Osteocyte (in vitro differentiated cells): Measurements from ENCODE around the gene LDB1. TPM values are rescaled to one million over a fixed set of nuclear protein-coding genes. Genes with fewer than 3 reads are reported as not detected.
A peak's percentile ranks its signal among the peaks of the same experiment; 100 is the strongest.

Experiments
- DNase-seq: peaks from one replicate; pipeline ENCODE4 v3.0.0; 2021; ENCODE audit warnings: mixed read lengths; ENCODE audit not compliant: unreplicated experiment; ENCODE audit errors: extremely low spot score
- H3K27ac Mint-ChIP-seq: one replicate; pipeline ENCODE4 v1.8.0; 2021; ENCODE audit warnings: mild to moderate bottlenecking, mixed read lengths; ENCODE audit not compliant: unreplicated experiment
- H3K27me3 Mint-ChIP-seq: one replicate; pipeline ENCODE4 v1.8.0; 2021; ENCODE audit warnings: mixed read lengths; ENCODE audit not compliant: unreplicated experiment
- H3K36me3 Mint-ChIP-seq: one replicate; pipeline ENCODE4 v1.8.0; 2021; ENCODE audit warnings: mixed read lengths; ENCODE audit not compliant: unreplicated experiment
- H3K4me1 Mint-ChIP-seq: one replicate; pipeline ENCODE4 v1.8.0; 2021; ENCODE audit warnings: mixed read lengths; ENCODE audit not compliant: unreplicated experiment
- H3K4me3 Mint-ChIP-seq: one replicate; pipeline ENCODE4 v1.8.0; 2021; ENCODE audit warnings: mild to moderate bottlenecking, moderate library complexity, mixed read lengths; ENCODE audit not compliant: unreplicated experiment
- H3K9me3 Mint-ChIP-seq: one replicate; pipeline ENCODE4 v1.8.0; 2021; ENCODE audit warnings: mixed read lengths; ENCODE audit not compliant: unreplicated experiment
- total RNA-seq: library from RNA; stranded (reverse); gene quantifications from 2 replicates; pipeline ENCODE4 v1.2.1, GENCODE V29; 2021
- TF ChIP-seq, protein P1 (sequence below): fragments of 200-600 bp; sonication (generic); IDR thresholded peaks from 2 replicates; pipeline ENCODE4 v1.5.0; 2021; ENCODE audit warnings: antibody characterized with exemption, mild to moderate bottlenecking, moderate library complexity

The LDB1 gene
- total RNA-seq, 1 donor from 2014 or later, result 114 TPM

DNA sequence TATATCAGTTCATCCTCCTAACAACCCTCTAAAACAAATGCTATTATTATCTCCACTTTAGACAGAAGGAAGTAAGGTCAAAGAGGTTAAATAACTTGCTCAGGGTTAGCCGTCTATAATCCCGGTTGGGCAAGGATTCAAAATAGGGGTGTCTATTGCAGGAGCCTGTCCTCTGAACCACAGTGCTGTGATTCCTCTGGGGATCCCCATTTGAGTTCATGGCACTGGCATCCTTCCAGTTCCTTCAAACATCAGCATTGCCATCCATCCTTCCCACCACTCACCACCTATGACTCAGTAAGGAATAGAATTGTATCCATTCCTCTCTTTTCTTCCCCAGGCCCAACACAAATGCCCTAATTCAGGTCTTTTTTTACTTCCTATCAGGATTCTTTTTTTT, 29.4 kb downstream of the LDB1 start:
- no peaks in the 10 kb centered on the region for H3K4me1 Mint-ChIP-seq
- no peak for DNase-seq
- TF ChIP-seq, protein P1, sequence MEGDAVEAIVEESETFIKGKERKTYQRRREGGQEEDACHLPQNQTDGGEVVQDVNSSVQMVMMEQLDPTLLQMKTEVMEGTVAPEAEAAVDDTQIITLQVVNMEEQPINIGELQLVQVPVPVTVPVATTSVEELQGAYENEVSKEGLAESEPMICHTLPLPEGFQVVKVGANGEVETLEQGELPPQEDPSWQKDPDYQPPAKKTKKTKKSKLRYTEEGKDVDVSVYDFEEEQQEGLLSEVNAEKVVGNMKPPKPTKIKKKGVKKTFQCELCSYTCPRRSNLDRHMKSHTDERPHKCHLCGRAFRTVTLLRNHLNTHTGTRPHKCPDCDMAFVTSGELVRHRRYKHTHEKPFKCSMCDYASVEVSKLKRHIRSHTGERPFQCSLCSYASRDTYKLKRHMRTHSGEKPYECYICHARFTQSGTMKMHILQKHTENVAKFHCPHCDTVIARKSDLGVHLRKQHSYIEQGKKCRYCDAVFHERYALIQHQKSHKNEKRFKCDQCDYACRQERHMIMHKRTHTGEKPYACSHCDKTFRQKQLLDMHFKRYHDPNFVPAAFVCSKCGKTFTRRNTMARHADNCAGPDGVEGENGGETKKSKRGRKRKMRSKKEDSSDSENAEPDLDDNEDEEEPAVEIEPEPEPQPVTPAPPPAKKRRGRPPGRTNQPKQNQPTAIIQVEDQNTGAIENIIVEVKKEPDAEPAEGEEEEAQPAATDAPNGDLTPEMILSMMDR, result no peak
- H3K27me3 Mint-ChIP-seq, result no peaks in the 10 kb centered on the region
- H3K27ac Mint-ChIP-seq, result no peak overlapping the region
- peaks cover 6% of the 10 kb centered on the region for H3K36me3 Mint-ChIP-seq
- no peak overlapping the region for H3K4me3 Mint-ChIP-seq
- no peaks in the 10 kb centered on the region for H3K9me3 Mint-ChIP-seq

- TF ChIP-seq, protein P1, result no peak
- no peak for DNase-seq
- Mint-ChIP-seq H3K4me3 (no peak overlapping the region), H3K4me1 (no peaks in the 10 kb centered on the region), H3K9me3 (no peaks in the 10 kb centered on the region), H3K36me3 (peaks cover 3% of the 10 kb centered on the region), H3K27ac (no peak overlapping the region), H3K27me3 (no peaks in the 10 kb centered on the region)
These were observed 34.0 kb downstream of the LDB1 start for GRCh38 chr10:102086196-102086595.

DNA sequence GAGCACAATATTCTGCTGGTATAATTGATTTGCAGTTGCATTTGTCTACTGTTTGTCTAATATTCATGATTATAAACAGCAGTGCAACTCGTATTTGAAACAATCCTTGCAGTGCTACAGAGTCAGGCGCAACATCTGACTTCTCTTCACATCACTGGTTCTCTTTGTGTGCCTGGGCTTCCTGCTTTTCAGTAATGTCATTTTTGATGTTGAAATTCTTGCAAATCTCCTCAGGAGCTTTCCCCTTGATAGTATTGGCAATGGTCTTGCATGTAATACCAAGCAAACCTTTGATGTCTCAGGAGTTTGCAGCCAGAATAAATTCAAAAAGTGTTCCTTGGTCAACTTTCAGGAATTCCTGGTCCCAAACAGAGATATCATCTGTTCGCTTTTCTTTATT, 34.8 kb downstream of the LDB1 start:
- Mint-ChIP-seq H3K9me3 (no peaks in the 10 kb centered on the region), H3K4me1 (no peaks in the 10 kb centered on the region), H3K4me3 (no peak overlapping the region), H3K27me3 (no peaks in the 10 kb centered on the region), H3K27ac (no peak overlapping the region), H3K36me3 (peaks cover 3% of the 10 kb centered on the region)
- no peak for DNase-seq
- TF ChIP-seq, protein P1, result no peak

DNA sequence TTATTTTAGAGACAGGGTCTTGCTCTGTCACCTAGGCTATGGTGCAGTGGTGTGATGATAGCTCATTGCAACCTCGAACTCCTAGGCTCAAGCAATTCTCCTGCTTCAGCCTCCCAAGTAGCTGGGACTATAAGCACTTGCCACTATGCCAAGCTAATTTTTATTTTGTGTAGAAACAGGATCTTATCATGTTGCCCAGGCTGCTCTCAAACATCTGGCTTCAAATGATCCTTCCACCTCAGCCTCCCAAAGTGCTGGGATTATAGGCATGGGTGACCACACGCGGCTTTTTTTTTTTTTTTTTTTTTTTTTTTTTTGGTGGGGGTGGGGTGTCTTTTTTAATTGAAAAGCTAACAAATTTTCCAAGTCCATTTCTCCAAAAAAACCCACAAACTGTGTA, 36.6 kb downstream of the LDB1 start:
- no peaks in the 10 kb centered on the region for H3K36me3 Mint-ChIP-seq
- H3K9me3 Mint-ChIP-seq, result no peaks in the 10 kb centered on the region
- H3K4me3 Mint-ChIP-seq, result no peak overlapping the region
- H3K27ac Mint-ChIP-seq, result no peak overlapping the region
- H3K4me1 Mint-ChIP-seq, result no peaks in the 10 kb centered on the region
- DNase-seq, result no peak
- TF ChIP-seq, protein P1, result no peak
- no peaks in the 10 kb centered on the region for H3K27me3 Mint-ChIP-seq

- peak; percentile 91 for DNase-seq
- TF ChIP-seq, protein P1, result peak; percentile 94
- H3K4me3 Mint-ChIP-seq, result no peak overlapping the region
- no peaks in the 10 kb centered on the region for H3K36me3 Mint-ChIP-seq
- H3K4me1 Mint-ChIP-seq, result peaks cover 4% of the 10 kb centered on the region
- H3K27me3 Mint-ChIP-seq, result no peaks in the 10 kb centered on the region
- H3K9me3 Mint-ChIP-seq, result no peaks in the 10 kb centered on the region
- H3K27ac Mint-ChIP-seq, result no peak overlapping the region
These were observed 47.3 kb downstream of the LDB1 start for GRCh38 chr10:102072673-102073527.
